Right atrium auricular region (tissue), 2 donors: ENCODE measurements around the gene PTPRN2. TPM values are rescaled to one million over a fixed set of nuclear protein-coding genes. Genes with fewer than 3 reads are reported as not detected.

ENCODE experiments used
- DNase-seq: peaks from one replicate; pipeline ENCODE4 v3.0.0-alpha.2; 2019; ENCODE audit warnings: low spot score
- H3K27ac ChIP-seq, 2 donors: fragments of 200-600 bp; sonication (generic); 1 replicate in 1 of 2; 2 replicates in 1 of 2; pipeline ENCODE4 v1.5.1; 2016 to 2019
- H3K27me3 ChIP-seq, 2 donors: fragments of 200-600 bp; sonication (generic); one replicate each; pipeline versions ENCODE4 v1.5.1 to v1.6.0; 2017 to 2019
- H3K36me3 ChIP-seq: fragments of 200-600 bp; sonication (generic); one replicate; pipeline ENCODE4 v1.5.1; 2016
- H3K4me1 ChIP-seq, 2 donors: fragments of 200-600 bp; sonication (generic); one replicate each; pipeline versions ENCODE4 v1.5.1 to v1.6.0; 2017 to 2019
- H3K4me3 ChIP-seq, 2 donors: fragments of 200-600 bp; sonication (generic); 1 replicate in 1 of 2; 2 replicates in 1 of 2; pipeline ENCODE4 v1.5.1; 2017 to 2019; ENCODE audit warnings: mild to moderate bottlenecking in 1 of 2, moderate library complexity in 1 of 2
- H3K9me3 ChIP-seq, 2 donors: fragments of 200-600 bp; sonication (generic); one replicate each; pipeline ENCODE4 v1.5.1; 2019
- total RNA-seq, 2 donors: library from RNA; depleted of rRNA; stranded (reverse); fragments of >200 nt; gene quantifications; one replicate each; pipeline ENCODE4 v1.1.0, GENCODE V29; 2016
- TF ChIP-seq, protein P1 (sequence below), 2 donors: fragments of 200-600 bp; sonication (generic); IDR thresholded peaks; one replicate each; pipeline ENCODE4 v1.5.1; 2019; ENCODE audit warnings: antibody characterized with exemption in 2 of 2

The PTPRN2 gene
- total RNA-seq, 2 donors from 2014 or later = 2.6 to 2.7 TPM

DNA sequence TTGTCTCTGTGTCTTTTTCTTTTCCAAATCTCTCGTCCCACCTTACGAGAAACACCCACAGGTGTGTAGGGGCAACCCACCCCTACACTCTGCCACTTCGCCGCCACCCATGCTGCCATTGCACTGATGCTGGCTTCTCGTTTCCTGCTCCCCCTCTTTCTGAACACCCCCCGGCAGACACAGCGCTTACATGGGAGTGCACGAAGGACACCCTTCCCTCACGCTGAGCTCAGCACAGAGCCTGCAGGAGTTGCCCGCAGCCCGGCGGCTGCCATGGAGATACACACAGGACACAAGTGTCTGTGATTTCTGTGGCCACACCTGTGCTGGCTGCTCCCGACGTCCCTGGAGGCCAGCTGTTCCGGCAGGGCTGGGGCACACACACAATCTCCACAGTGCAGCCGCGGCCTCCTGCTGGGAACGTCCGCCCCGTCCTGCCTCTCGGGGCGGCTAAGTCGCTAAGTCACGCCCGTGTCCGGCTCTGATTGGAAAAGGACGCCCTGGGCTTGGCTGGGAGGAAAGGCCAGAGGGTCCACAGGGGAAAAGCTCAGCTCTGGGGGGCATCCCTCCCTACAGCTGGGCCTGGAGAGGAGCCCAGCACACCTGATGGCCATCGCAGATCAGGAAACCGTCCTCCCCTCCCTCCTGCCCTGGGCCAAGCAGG lies 349.8 kb downstream of the PTPRN2 start:
- TF ChIP-seq, protein P1, sequence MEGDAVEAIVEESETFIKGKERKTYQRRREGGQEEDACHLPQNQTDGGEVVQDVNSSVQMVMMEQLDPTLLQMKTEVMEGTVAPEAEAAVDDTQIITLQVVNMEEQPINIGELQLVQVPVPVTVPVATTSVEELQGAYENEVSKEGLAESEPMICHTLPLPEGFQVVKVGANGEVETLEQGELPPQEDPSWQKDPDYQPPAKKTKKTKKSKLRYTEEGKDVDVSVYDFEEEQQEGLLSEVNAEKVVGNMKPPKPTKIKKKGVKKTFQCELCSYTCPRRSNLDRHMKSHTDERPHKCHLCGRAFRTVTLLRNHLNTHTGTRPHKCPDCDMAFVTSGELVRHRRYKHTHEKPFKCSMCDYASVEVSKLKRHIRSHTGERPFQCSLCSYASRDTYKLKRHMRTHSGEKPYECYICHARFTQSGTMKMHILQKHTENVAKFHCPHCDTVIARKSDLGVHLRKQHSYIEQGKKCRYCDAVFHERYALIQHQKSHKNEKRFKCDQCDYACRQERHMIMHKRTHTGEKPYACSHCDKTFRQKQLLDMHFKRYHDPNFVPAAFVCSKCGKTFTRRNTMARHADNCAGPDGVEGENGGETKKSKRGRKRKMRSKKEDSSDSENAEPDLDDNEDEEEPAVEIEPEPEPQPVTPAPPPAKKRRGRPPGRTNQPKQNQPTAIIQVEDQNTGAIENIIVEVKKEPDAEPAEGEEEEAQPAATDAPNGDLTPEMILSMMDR (IDR thresholded peaks at IDR 0.05) = no peak
- no peak overlapping the region for H3K27ac ChIP-seq
- DNase-seq = no peak

GRCh38 chr7:158236400-158236799 lies 351.2 kb downstream of the PTPRN2 start:
- Histone ChIP-seq H3K4me3 (no peak overlapping the region), H3K36me3 (no peaks in the 10 kb centered on the region), H3K9me3 (no peaks in the 10 kb centered on the region), H3K27me3 (no peaks in the 10 kb centered on the region), H3K4me1 (no peaks in the 10 kb centered on the region), H3K27ac (no peak overlapping the region)
- no peak for DNase-seq
- TF ChIP-seq, protein P1 (IDR thresholded peaks at IDR 0.05) = no peak

More for the DNA sequence above, 349.8 kb downstream of the PTPRN2 start:
- no peaks in the 10 kb centered on the region for H3K9me3 ChIP-seq
- H3K4me1 ChIP-seq = no peaks in the 10 kb centered on the region
- no peak overlapping the region for H3K4me3 ChIP-seq
- H3K27me3 ChIP-seq = no peaks in the 10 kb centered on the region
- H3K36me3 ChIP-seq = no peaks in the 10 kb centered on the region

DNA sequence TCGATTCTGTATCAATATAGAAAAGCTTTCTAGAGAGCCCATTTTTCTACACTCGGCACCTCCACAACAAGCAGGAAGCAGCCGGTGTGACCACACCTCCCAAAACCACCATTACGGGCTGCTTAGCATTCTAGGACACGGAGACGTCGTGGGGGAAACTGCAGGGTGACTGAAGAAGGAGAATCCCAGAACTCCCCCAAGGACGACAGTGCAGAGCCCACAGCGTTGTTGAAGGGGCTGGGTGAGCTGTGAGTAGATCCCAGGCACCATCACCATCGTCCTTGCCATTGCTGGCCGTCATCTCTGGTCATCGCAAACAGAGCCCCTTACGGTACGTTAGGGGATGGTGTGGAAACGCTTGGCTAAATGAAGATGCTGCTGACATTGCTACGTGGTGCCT lies 351.8 kb downstream of the PTPRN2 start:
- Histone ChIP-seq H3K9me3 (no peaks in the 10 kb centered on the region), H3K4me3 (no peak overlapping the region), H3K36me3 (no peaks in the 10 kb centered on the region), H3K27ac (no peak overlapping the region), H3K27me3 (no peaks in the 10 kb centered on the region), H3K4me1 (no peaks in the 10 kb centered on the region)
- TF ChIP-seq, protein P1 (IDR thresholded peaks at IDR 0.05) = no peak
- no peak for DNase-seq

DNA sequence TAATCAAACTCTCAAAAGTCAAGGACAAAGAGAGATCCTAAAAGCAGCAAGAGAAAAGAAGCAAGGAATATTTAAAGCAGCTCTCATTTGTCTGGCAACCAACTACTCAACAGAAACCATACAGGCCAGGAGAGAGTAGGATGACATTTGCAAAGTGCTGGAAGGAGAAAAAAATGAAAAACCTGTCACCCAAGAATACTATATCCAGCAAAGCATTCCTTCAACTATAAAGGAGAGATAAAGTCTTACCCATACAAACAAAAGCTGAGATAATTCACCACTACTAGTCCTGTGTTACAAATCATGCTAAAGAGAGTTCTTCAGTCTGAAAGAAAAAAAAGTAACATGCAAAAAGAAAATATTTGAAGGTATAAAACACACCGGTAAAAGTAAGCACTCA lies 357.7 kb downstream of the PTPRN2 start:
- no peaks in the 10 kb centered on the region for H3K27me3 ChIP-seq
- TF ChIP-seq, protein P1 (IDR thresholded peaks at IDR 0.05) = no peak
- H3K36me3 ChIP-seq = no peaks in the 10 kb centered on the region
- H3K4me1 ChIP-seq = no peaks in the 10 kb centered on the region
- no peak overlapping the region for H3K4me3 ChIP-seq
- peaks cover 0 to 22% of the 10 kb centered on the region in 2 donors for H3K9me3 ChIP-seq
- DNase-seq = no peak
- no peak overlapping the region for H3K27ac ChIP-seq

DNA sequence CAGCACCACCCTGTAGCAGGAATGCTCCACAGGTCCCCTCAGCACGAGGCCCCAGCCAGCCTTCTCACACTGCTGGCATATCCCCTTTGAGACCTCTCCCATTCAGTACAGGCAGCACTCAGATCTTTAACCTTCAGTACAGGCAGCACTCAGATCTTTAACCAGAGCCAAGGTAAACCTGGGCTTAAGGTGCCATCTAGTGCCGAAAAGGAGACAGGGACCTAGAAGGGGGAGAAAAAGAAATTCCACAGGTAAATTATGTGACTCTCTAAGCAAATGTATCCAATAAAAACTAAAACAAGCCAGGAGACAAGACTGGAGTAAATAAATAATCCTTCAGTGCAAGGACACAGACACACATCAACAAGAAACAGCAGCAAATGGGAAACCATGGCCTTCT lies 358.6 kb downstream of the PTPRN2 start:
- Histone ChIP-seq H3K4me3 (no peak overlapping the region), H3K27me3 (no peaks in the 10 kb centered on the region), H3K27ac (no peak overlapping the region), H3K36me3 (no peaks in the 10 kb centered on the region), H3K9me3 (peaks cover 0 to 22% of the 10 kb centered on the region in 2 donors), H3K4me1 (no peaks in the 10 kb centered on the region)
- no peak for DNase-seq
- TF ChIP-seq, protein P1 (IDR thresholded peaks at IDR 0.05) = no peak

- no peaks in the 10 kb centered on the region for H3K36me3 ChIP-seq
- no peaks in the 10 kb centered on the region for H3K4me1 ChIP-seq
- H3K9me3 ChIP-seq = peaks cover 0 to 22% of the 10 kb centered on the region in 2 donors
- H3K4me3 ChIP-seq = no peak overlapping the region
- DNase-seq = no peak
- no peaks in the 10 kb centered on the region for H3K27me3 ChIP-seq
- TF ChIP-seq, protein P1 (IDR thresholded peaks at IDR 0.05) = no peak
- no peak overlapping the region for H3K27ac ChIP-seq
These were observed 359.5 kb downstream of the PTPRN2 start for GRCh38 chr7:158228131-158228530.
